DMS114 treated with DMSO at 0.1 percent for 48 hours (cell line): ENCODE results near the gene PGLYRP4.
"Not testable (repeated sequence)": the region's sequence is repeated elsewhere in the genome, so short reads cannot be mapped to it uniquely, and the experiment has no call there.

ENCODE experiments used
- DNase-seq: peaks from one replicate; lab custom pipeline; 2025; ENCODE audit not compliant: unreplicated experiment; lab: John Stamatoyannopoulos, UW

Gene PGLYRP4

GRCh38 chr1:153356392-153357075 lies 7.9 kb upstream of the PGLYRP4 start:
- no peak for DNase-seq

- peak; percentile 70 for DNase-seq
These were observed 6.9 kb upstream of the PGLYRP4 start for GRCh38 chr1:153355445-153356071.

GRCh38 chr1:153354515-153355193 lies 6.0 kb upstream of the PGLYRP4 start:
- DNase-seq, result no peak

- peak; percentile 27 for DNase-seq
These were observed 4.7 kb upstream of the PGLYRP4 start for GRCh38 chr1:153353226-153353947.

GRCh38 chr1:153352523-153352922 lies 3.9 kb upstream of the PGLYRP4 start:
- peak; percentile 91 for DNase-seq

GRCh38 chr1:153350321-153350957 lies 1.8 kb upstream of the PGLYRP4 start:
- no peak for DNase-seq

GRCh38 chr1:153349363-153350320 lies 1.0 kb upstream of the PGLYRP4 start:
- no peak for DNase-seq

- DNase-seq, result no peak
These were observed 785 bp downstream of the PGLYRP4 start for GRCh38 chr1:153347856-153348255.

- not testable (repeated sequence) for DNase-seq
These were observed 1.6 kb downstream of the PGLYRP4 start for GRCh38 chr1:153347049-153347448.

- DNase-seq, result no peak
These were observed 2.4 kb downstream of the PGLYRP4 start for GRCh38 chr1:153346077-153346723.

GRCh38 chr1:153345187-153346076 lies 3.2 kb downstream of the PGLYRP4 start:
- no peak for DNase-seq

GRCh38 chr1:153344718-153345025 lies 4.0 kb downstream of the PGLYRP4 start:
- no peak for DNase-seq

- no peak for DNase-seq
These were observed 4.6 kb downstream of the PGLYRP4 start for GRCh38 chr1:153343811-153344717.

- no peak for DNase-seq
These were observed 5.5 kb downstream of the PGLYRP4 start for GRCh38 chr1:153343040-153343681.

GRCh38 chr1:153342178-153342577 lies 6.5 kb downstream of the PGLYRP4 start:
- no peak for DNase-seq

- no peak for DNase-seq
These were observed 7.2 kb downstream of the PGLYRP4 start for GRCh38 chr1:153341431-153341934.

- DNase-seq, result no peak
These were observed 8.3 kb downstream of the PGLYRP4 start for GRCh38 chr1:153340356-153340755.
